ENCODE data around the gene KIF6.
"Not testable (repeated sequence)": the region's sequence is repeated elsewhere in the genome, so short reads cannot be mapped to it uniquely, and the experiment has no call there.

Gene KIF6

GRCh38 chr6:39550191-39550590, 175.0 kb downstream of the KIF6 start:
- no peak for DNase-seq (ENCODE audit: low read depth)

GRCh38 chr6:39546731-39547130, 178.5 kb downstream of the KIF6 start:
- no peak for DNase-seq (ENCODE audit: low read depth)

- no peak for DNase-seq (ENCODE audit: low read depth)
Measured at GRCh38 chr6:39543950-39544349, 181.3 kb downstream of the KIF6 start.

- DNase-seq (ENCODE audit: low read depth) = no peak
Measured at GRCh38 chr6:39543095-39543494, 182.1 kb downstream of the KIF6 start.

- no peak for DNase-seq (ENCODE audit: low read depth)
Measured at GRCh38 chr6:39540454-39540853, 184.8 kb downstream of the KIF6 start.

GRCh38 chr6:39530201-39530759, 194.9 kb downstream of the KIF6 start:
- DNase-seq (ENCODE audit: low read depth) = no peak

- DNase-seq (ENCODE audit: low read depth) = no peak
Measured at GRCh38 chr6:39527792-39528564, 197.2 kb downstream of the KIF6 start.

- no peak for DNase-seq (ENCODE audit: low read depth)
Measured at GRCh38 chr6:39524007-39524406, 201.2 kb downstream of the KIF6 start.

- no peak for DNase-seq (ENCODE audit: low read depth)
Measured at GRCh38 chr6:39521958-39522357, 203.2 kb downstream of the KIF6 start.

GRCh38 chr6:39520916-39521315, 204.3 kb downstream of the KIF6 start:
- no peak for DNase-seq (ENCODE audit: low read depth)

- no peak for DNase-seq (ENCODE audit: low read depth)
Measured at GRCh38 chr6:39520411-39520810, 204.8 kb downstream of the KIF6 start.

GRCh38 chr6:39518221-39518620, 207.0 kb downstream of the KIF6 start:
- DNase-seq (ENCODE audit: low read depth) = no peak

GRCh38 chr6:39517756-39518155, 207.5 kb downstream of the KIF6 start:
- DNase-seq (ENCODE audit: low read depth) = no peak

- DNase-seq (ENCODE audit: low read depth) = no peak
Measured at GRCh38 chr6:39516471-39516870, 208.7 kb downstream of the KIF6 start.

GRCh38 chr6:39515471-39515870, 209.7 kb downstream of the KIF6 start:
- no peak for DNase-seq (ENCODE audit: low read depth)

GRCh38 chr6:39515006-39515405, 210.2 kb downstream of the KIF6 start:
- DNase-seq (ENCODE audit: low read depth) = no peak

GRCh38 chr6:39509831-39510230, 215.4 kb downstream of the KIF6 start:
- not testable (repeated sequence) for DNase-seq (ENCODE audit: low read depth)

- no peak for DNase-seq (ENCODE audit: low read depth)
Measured at GRCh38 chr6:39508515-39508914, 216.7 kb downstream of the KIF6 start.

- DNase-seq (ENCODE audit: low read depth) = no peak
Measured at GRCh38 chr6:39507331-39507998, 217.7 kb downstream of the KIF6 start.

GRCh38 chr6:39502362-39502955, 222.7 kb downstream of the KIF6 start:
- DNase-seq (ENCODE audit: low read depth) = not testable (repeated sequence)

- DNase-seq (ENCODE audit: low read depth) = no peak
Measured at GRCh38 chr6:39499053-39499452, 226.2 kb downstream of the KIF6 start.

GRCh38 chr6:39498096-39498495, 227.1 kb downstream of the KIF6 start:
- DNase-seq (ENCODE audit: low read depth) = no peak

- no peak for DNase-seq (ENCODE audit: low read depth)
Measured at GRCh38 chr6:39496915-39497314, 228.3 kb downstream of the KIF6 start.
